ENCODE measurements around the gene TTC9.

TTC9 gene

DNA sequence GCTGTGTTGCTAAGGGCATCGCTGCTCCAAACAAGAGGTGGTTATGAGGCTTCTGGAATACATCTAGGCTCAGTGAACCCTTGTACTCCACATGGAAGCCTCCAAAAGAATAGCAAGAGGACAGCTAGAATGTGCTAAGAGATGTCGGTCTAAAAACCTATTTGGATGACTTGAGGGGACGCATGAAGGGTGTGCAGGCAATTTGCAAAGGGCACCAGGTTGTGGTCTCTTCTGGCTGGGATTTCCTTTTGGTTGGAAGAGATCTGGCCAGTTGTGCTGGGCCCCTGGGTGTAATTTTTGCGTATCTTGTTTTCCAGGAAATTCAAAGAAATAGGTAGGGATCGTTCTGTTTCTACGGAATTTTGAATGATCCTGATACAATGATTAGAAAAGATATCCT lies 4.2 kb downstream of the TTC9 start:
- DNase-seq (ENCODE audit: low read depth): no peak

DNA sequence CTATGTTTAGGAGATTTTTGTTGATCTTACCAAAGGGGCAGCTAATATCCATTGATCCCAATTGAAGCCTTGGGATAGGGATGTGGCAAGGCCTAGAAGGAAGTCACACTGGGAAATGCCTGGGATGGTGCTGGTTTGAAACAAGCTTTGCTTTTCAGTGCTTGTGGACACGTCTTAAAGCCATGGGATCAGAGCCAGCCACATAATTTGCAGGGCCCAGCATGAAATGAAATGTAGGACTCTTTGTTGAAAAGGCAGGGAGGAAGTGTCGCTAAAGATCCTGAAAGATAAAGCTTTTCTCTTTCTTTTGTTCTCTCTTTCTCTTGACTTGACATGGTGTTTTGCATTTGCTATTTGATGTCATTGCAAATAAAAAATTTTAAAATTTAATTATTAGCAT lies 5.0 kb downstream of the TTC9 start:
- DNase-seq (ENCODE audit: low read depth): no peak

GRCh38 chr14:70648346-70648745 lies 6.6 kb downstream of the TTC9 start:
- DNase-seq (ENCODE audit: low read depth): no peak

- DNase-seq (ENCODE audit: low read depth): no peak
Observed at GRCh38 chr14:70649803-70650202, 8.1 kb downstream of the TTC9 start.

DNA sequence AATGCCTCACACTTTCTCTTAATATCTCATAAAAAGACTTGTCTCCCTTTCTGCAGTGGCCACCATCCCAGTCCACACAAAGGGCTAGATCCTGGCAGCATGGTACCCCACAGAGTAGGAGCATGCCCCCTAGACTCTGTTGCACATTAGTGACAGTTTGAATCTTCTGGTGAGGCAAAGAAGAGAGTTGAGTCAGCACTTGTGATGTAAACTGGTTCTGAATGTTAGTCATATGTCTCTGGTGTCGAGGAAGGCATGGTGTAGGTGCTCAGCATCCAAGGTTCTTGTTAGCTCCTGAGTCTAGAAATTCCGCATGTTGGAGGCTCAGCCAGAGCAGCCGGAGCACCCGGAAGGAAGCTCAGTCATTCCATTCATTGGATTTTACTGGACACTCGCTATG lies 9.8 kb downstream of the TTC9 start:
- no peak for DNase-seq (ENCODE audit: low read depth)

GRCh38 chr14:70652871-70653270 lies 11.2 kb downstream of the TTC9 start:
- peak; percentile 9 for DNase-seq (ENCODE audit: low read depth)

- DNase-seq (ENCODE audit: low read depth): no peak
Observed at GRCh38 chr14:70653662-70654061, 11.9 kb downstream of the TTC9 start.

- DNase-seq (ENCODE audit: low read depth): no peak
Observed at GRCh38 chr14:70654632-70655031, 12.9 kb downstream of the TTC9 start.

DNA sequence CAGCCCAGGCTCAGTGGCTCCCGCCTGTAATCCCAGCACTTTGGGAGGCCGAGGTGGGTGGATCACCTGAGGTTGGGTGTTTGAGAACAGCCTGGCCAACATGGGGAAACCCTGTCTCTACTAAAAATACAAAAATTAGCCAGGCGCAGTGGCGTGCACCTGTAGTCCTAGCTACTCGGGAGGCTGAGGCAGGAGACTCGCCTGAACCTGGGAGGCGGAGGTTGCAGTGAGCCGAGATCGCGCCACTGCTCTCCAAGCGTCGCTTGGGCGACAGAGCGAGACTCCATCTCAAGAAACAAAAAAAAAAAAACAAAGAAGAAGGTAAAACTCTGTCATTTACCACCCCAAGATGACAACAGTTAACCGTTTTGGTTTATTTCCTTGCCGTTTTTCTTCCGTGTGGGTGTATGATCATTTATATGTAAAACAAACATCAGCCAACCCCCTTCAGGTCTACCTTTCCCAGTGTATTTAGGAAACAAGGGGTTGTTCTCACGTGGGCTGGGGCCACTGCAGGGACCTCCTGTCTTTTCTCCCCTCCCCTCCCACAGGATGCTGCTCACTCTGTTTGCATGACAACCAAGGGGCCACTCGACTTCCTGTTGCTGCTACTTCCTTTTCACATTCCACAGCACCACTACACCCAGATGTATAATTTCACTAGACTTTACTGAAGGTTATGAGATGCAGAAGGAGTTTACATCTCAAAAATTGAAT lies 13.6 kb downstream of the TTC9 start:
- no peak for DNase-seq (ENCODE audit: low read depth)

GRCh38 chr14:70658899-70659298 lies 17.2 kb downstream of the TTC9 start:
- no peak for DNase-seq (ENCODE audit: low read depth)

GRCh38 chr14:70660967-70661893 lies 19.5 kb downstream of the TTC9 start:
- no peak for DNase-seq (ENCODE audit: low read depth)

DNA sequence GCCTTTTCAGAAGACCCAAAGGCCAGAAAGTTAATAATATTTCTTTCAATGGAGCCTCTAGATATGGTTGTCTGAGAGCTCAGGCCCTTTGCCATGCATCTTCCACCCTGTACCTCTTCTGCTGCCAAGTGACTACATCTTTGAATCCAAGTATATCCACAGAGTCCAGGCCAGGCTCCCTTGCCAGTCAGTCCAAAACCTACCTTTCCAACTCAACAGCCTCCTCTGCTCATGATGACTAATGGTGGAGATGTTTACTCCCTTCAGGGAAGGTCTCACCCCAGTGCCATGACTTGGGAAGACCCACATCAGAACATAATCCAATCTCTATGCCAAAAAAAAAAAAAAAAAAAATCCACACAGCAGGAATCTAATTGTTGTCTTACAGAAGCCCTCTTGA lies 20.4 kb downstream of the TTC9 start:
- no peak for DNase-seq (ENCODE audit: low read depth)

- DNase-seq (ENCODE audit: low read depth): no peak
Observed at GRCh38 chr14:70662816-70663215, 21.1 kb downstream of the TTC9 start.

DNA sequence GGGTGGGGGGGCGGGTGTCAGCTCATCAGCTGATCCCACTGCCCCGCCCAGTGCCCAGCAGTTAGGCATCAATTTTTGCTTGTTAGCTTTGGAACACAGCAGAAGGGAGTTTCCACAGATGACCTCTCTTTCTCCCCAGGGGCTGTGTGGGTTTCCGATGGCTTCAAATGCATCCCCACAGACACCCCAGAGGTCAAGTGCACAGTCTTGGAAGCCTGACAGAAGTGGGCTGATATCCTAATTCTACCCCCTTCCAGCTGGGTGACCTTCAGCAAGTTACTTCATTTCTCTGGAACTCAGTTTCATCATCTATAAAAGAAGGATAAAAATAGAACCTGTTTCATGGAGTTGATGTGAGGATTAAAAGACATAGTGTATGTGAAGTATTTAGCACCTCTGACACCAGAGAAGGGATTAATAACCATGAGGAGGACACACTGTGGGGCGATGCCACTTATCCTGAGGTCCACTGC lies 22.0 kb downstream of the TTC9 start:
- DNase-seq (ENCODE audit: low read depth): no peak

- no peak for DNase-seq (ENCODE audit: low read depth)
Observed at GRCh38 chr14:70664698-70665447, 23.2 kb downstream of the TTC9 start.

DNA sequence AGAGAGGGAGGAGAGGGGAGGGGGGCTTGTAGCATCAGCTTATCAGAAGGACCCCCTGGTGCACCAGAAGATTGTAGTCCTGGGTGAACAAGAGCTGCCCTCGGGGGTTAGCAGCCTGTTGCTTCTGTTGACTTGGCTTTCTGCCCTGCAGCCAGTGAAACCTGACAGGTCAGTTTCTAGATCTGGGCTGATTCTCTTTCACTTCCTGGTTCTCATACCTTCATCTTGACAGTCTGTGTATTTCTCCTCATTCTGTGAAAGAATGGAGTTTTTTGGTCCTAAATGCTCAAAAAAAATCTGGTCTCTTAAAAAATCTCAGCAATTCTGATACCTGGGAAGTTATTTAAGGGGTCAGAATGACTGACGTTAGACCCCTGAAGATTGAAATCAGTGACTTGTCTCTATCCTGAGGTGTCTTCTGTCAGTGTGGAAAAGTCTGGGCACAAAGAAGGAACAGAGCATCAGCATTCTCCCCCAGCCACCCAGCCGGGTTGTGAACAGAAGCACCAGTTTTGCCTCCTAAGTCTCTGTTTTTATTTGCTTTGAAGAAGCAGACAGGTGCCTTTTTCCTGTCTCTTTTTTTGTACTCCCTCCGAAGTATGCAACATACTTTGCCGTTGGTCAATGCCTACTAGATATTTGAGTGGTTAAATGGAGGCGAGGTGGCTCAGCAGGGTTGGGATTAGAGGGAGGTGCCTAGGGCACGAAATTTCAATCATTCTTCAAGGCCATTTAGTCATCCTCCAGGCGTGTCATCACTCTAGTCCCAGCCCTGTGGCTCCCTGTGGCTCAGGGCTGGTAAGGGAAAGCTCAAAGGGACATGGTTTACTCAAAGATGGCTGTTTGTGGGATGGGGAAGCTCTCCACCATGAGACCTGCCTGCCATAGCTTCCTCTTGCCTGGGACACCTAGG lies 24.0 kb downstream of the TTC9 start:
- DNase-seq (ENCODE audit: low read depth): no peak

- DNase-seq (ENCODE audit: low read depth): peak; percentile 12
Observed at GRCh38 chr14:70666361-70666686, 24.6 kb downstream of the TTC9 start.

- no peak for DNase-seq (ENCODE audit: low read depth)
Observed at GRCh38 chr14:70670992-70671651, 29.4 kb downstream of the TTC9 start.

- no peak for DNase-seq (ENCODE audit: low read depth)
Observed at GRCh38 chr14:70671652-70672644, 30.2 kb downstream of the TTC9 start.

- no peak for DNase-seq (ENCODE audit: low read depth)
Observed at GRCh38 chr14:70677341-70677740, 35.6 kb downstream of the TTC9 start.

All from amniotic epithelial cell (primary cell).